OCI-LY1 (cell line): ENCODE data around the gene GGT5.
A peak's percentile ranks its signal among the peaks of the same experiment; 100 is the strongest.
"Not testable (repeated sequence)": the region's sequence is repeated elsewhere in the genome, so short reads cannot be mapped to it uniquely, and the experiment has no call there.

Experiments
- H2AFZ ChIP-seq: fragments of 200-600 bp; sonication (generic), shearing (Covaris generic); 2 replicates; pipeline ENCODE4 v1.6.0; 2014; ENCODE audit warnings: antibody characterized with exemption, mild to moderate bottlenecking, low read length
- H3F3A ChIP-seq: fragments of 200-600 bp; sonication (generic), shearing (Covaris generic); 2 replicates; pipeline ENCODE4 v1.6.0; 2014; ENCODE audit warnings: mild to moderate bottlenecking, antibody characterized with exemption, low read length, moderate library complexity; ENCODE audit not compliant: insufficient read depth
- H3K27ac ChIP-seq: fragments of 200-600 bp; sonication (generic); 2 replicates; pipeline ENCODE4 v1.5.1; 2014; ENCODE audit warnings: low read length, mixed run types, mild to moderate bottlenecking, low read depth; ENCODE audit not compliant: poor library complexity, severe bottlenecking
- H3K27me3 ChIP-seq: fragments of 200-600 bp; sonication (generic); 2 replicates; pipeline ENCODE4 v1.6.0; 2014; ENCODE audit warnings: antibody characterized with exemption, mild to moderate bottlenecking, low read length, moderate library complexity; ENCODE audit not compliant: insufficient read depth
- H3K36me3 ChIP-seq: fragments of 200-600 bp; sonication (generic); 2 replicates; pipeline ENCODE4 v1.6.1; 2014; ENCODE audit warnings: mild to moderate bottlenecking, antibody characterized with exemption, low read length, moderate library complexity, mixed read lengths; ENCODE audit not compliant: insufficient read depth
- H3K4me1 ChIP-seq: fragments of 200-600 bp; sonication (generic); 2 replicates; pipeline ENCODE4 v1.5.1; 2014; ENCODE audit warnings: mild to moderate bottlenecking, low read length, moderate library complexity; ENCODE audit not compliant: insufficient read depth, severe bottlenecking
- H3K4me2 ChIP-seq: fragments of 200-600 bp; sonication (generic), shearing (Covaris generic); 2 replicates; pipeline ENCODE4 v1.6.1; 2014; ENCODE audit warnings: low read length
- H3K4me3 ChIP-seq: fragments of 200-600 bp; sonication (generic); 2 replicates; pipeline ENCODE4 v1.5.1; 2014; ENCODE audit warnings: low read length, low read depth, mild to moderate bottlenecking, mixed read lengths; ENCODE audit not compliant: poor library complexity, severe bottlenecking
- H3K79me2 ChIP-seq: fragments of 200-600 bp; shearing (Covaris generic); 2 replicates; pipeline ENCODE4 v1.6.1; 2016; ENCODE audit warnings: mixed run types, low read length, mixed read lengths; ENCODE audit not compliant: insufficient read depth
- H3K9ac ChIP-seq: fragments of 200-600 bp; sonication (generic), shearing (Covaris generic); 2 replicates; pipeline ENCODE4 v1.6.1; 2014; ENCODE audit warnings: mild to moderate bottlenecking, low read length, mixed read lengths
- H3K9me2 ChIP-seq: fragments of 200-600 bp; sonication (generic), shearing (Covaris generic); 2 replicates; pipeline ENCODE4 v1.6.1; 2014; ENCODE audit warnings: low read depth, mild to moderate bottlenecking, low read length, mixed read lengths
- H3K9me3 ChIP-seq: fragments of 200-600 bp; shearing (Covaris generic); 2 replicates; pipeline ENCODE4 v1.6.1; 2014; ENCODE audit warnings: low read length, mixed read lengths
- H4K20me1 ChIP-seq: fragments of 200-600 bp; sonication (generic), shearing (Covaris generic); 2 replicates; pipeline ENCODE4 v1.6.0; 2016; ENCODE audit warnings: mild to moderate bottlenecking, low read length; ENCODE audit not compliant: insufficient read depth
- CTCF ChIP-seq: fragments of 200-600 bp; sonication (generic), shearing (Covaris generic); IDR thresholded peaks from 2 replicates; pipeline ENCODE4 v1.5.1; 2017; ENCODE audit warnings: mild to moderate bottlenecking, antibody characterized with exemption, low read length, moderate library complexity, mixed read lengths
- EZH2 ChIP-seq: fragments of 200-600 bp; sonication (generic), shearing (Covaris generic); IDR thresholded peaks from 2 replicates; pipeline ENCODE4 v1.8.0; 2017; ENCODE audit warnings: borderline replicate concordance, mixed run types, mild to moderate bottlenecking, antibody characterized with exemption, low read length, moderate library complexity, mixed read lengths

The GGT5 gene

GRCh38 chr22:24274696-24275405, 30.0 kb upstream of the GGT5 start:
- peak overlapping the region; percentile 95 for H3K4me3 ChIP-seq
- H4K20me1 ChIP-seq, H3K36me3 ChIP-seq, H3K9me3 ChIP-seq, H3K9ac ChIP-seq, H3K9me2 ChIP-seq, H2AFZ ChIP-seq, H3F3A ChIP-seq, H3K27me3 ChIP-seq: not testable (repeated sequence)
- peak overlapping the region; percentile 76 for H3K27ac ChIP-seq
- H3K4me2 ChIP-seq, result peak overlapping the region; percentile 85
- H3K79me2 ChIP-seq, result peaks cover 62% of the 10 kb centered on the region
- TF ChIP-seq CTCF, result peak; percentile 16; the same call in 1 of the 2 replicates
- H3K4me1 ChIP-seq, result peaks cover 31% of the 10 kb centered on the region

DNA sequence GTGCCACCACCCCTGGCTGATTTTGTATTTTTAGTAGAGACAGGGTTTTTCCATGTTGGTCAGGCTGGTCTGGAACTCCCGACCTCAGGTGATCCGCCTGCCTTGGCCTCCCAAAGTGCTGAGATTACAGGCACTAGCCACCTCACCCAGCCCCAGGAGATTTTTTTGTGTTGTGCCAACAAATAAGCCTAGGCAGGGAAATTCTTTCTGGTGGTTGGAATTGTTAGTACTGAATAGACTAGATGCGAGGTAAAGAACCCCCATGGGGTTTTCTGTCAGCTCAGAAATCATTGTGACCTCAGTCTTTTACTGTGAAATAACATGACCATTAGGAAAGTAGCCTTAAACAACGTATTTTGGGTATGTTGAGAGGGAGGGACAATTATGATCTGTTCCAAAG, 29.0 kb upstream of the GGT5 start:
- H3K79me2 ChIP-seq, result peaks cover 62% of the 10 kb centered on the region
- not testable (repeated sequence) for H2AFZ ChIP-seq, H4K20me1 ChIP-seq, H3K9me3 ChIP-seq, H3K36me3 ChIP-seq, H3K9me2 ChIP-seq, H3K9ac ChIP-seq, H3F3A ChIP-seq, H3K27me3 ChIP-seq
- H3K4me1 ChIP-seq, result peaks cover 37% of the 10 kb centered on the region
- peak overlapping the region; percentile 76 for H3K27ac ChIP-seq
- peak overlapping the region; percentile 95 for H3K4me3 ChIP-seq
- peak overlapping the region; percentile 85 for H3K4me2 ChIP-seq

GRCh38 chr22:24273031-24273430, 28.1 kb upstream of the GGT5 start:
- not testable (repeated sequence) for H3K9me2 ChIP-seq, H2AFZ ChIP-seq, H4K20me1 ChIP-seq, H3F3A ChIP-seq, H3K9me3 ChIP-seq, H3K27me3 ChIP-seq, H3K36me3 ChIP-seq
- peaks cover 37% of the 10 kb centered on the region for H3K4me1 ChIP-seq
- peak overlapping the region; percentile 76 for H3K27ac ChIP-seq
- H3K4me2 ChIP-seq, result peak overlapping the region; percentile 85
- H3K9ac ChIP-seq, result peak overlapping the region; percentile 18; the same call in 1 of the 2 replicates
- peaks cover 59% of the 10 kb centered on the region for H3K79me2 ChIP-seq
- H3K4me3 ChIP-seq, result peak overlapping the region; percentile 95

DNA sequence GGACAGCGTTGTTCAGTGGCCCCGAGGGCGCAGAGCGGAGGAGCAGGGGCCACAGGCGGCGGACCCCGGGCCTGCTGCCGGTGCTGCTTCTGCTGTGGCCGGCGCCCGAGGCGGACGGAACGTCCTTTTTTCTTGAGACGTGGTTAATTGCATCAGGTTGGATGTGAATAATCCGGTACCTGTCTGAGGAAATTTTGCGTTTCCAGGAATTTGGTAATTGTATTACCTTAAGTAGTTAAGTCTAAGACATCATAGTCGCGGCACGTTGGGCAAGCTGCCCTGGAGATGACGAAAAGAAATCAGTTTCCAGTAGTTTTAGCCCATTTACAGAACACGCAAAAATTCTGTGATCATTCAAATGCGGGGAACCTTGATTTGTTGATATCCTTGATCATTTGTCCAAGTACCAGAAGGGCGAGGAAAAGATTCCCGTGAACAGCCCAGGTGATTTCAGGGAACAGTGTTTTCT, 26.5 kb upstream of the GGT5 start:
- H3K79me2 ChIP-seq, result peaks cover 47% of the 10 kb centered on the region

More for the DNA sequence above, 26.5 kb upstream of the GGT5 start:
- Histone ChIP-seq H3F3A (no peaks in the 10 kb centered on the region), H4K20me1 (no peaks in the 10 kb centered on the region), H3K27ac (peak overlapping the region; percentile 66), H3K4me3 (peak overlapping the region; percentile 95), H3K4me1 (peaks cover 37% of the 10 kb centered on the region), H3K9me2 (no peaks in the 10 kb centered on the region), H3K4me2 (peak overlapping the region; percentile 85), H2AFZ (no peak overlapping the region), H3K36me3 (no peaks in the 10 kb centered on the region), H3K27me3 (no peaks in the 10 kb centered on the region), H3K9me3 (no peaks in the 10 kb centered on the region), H3K9ac (peak overlapping the region; percentile 97)
- TF ChIP-seq EZH2 (no peak), CTCF (no peak)
